ACC112 (cell line): ENCODE data around the gene ATF5.
"Not testable (repeated sequence)": the region's sequence is repeated elsewhere in the genome, so short reads cannot be mapped to it uniquely, and the experiment has no call there.

ENCODE experiments used
- H2AFZ ChIP-seq: fragments of 200-600 bp; sonication (generic); one replicate; pipeline ENCODE4 v1.6.0; 2017; ENCODE audit warnings: antibody characterized with exemption, low read length; ENCODE audit not compliant: unreplicated experiment
- H3K27ac ChIP-seq: fragments of 200-600 bp; sonication (generic); 2 replicates; pipeline ENCODE4 v1.5.1; 2014; ENCODE audit warnings: low read depth, mild to moderate bottlenecking, antibody characterized with exemption, low read length, moderate library complexity
- H3K27me3 ChIP-seq: fragments of 200-600 bp; sonication (generic); 2 replicates; pipeline ENCODE4 v1.6.1; 2014; ENCODE audit warnings: mild to moderate bottlenecking, antibody characterized with exemption, low read length, moderate library complexity, mixed read lengths; ENCODE audit not compliant: insufficient read depth
- H3K36me3 ChIP-seq: fragments of 200-600 bp; sonication (generic); 2 replicates; pipeline ENCODE4 v1.6.1; 2016; ENCODE audit warnings: mild to moderate bottlenecking, antibody characterized with exemption, low read length, moderate library complexity, mixed read lengths; ENCODE audit not compliant: insufficient read depth
- H3K4me1 ChIP-seq: fragments of 200-600 bp; sonication (generic); one replicate; pipeline ENCODE4 v1.6.1; 2016; ENCODE audit warnings: low read length, mixed read lengths; ENCODE audit not compliant: insufficient read depth, unreplicated experiment, control insufficient read depth
- H3K4me3 ChIP-seq: fragments of 200-600 bp; sonication (generic); 2 replicates; pipeline ENCODE4 v1.5.1; 2014; ENCODE audit warnings: mild to moderate bottlenecking, low read depth, low read length
- H3K79me2 ChIP-seq: fragments of 200-600 bp; sonication (generic); one replicate; pipeline ENCODE4 v1.6.0; 2016; ENCODE audit warnings: low read length; ENCODE audit not compliant: control insufficient read depth, unreplicated experiment, insufficient read depth

Gene ATF5

GRCh38 chr19:49968279-49968922 is 39.4 kb downstream of the ATF5 start:
- Histone ChIP-seq H3K36me3 (no peaks in the 10 kb centered on the region), H3K4me3 (no peak overlapping the region), H3K27ac (no peak overlapping the region), H3K4me1 (no peaks in the 10 kb centered on the region), H3K79me2 (no peaks in the 10 kb centered on the region), H2AFZ (no peak overlapping the region), H3K27me3 (no peaks in the 10 kb centered on the region)

- H3K79me2 ChIP-seq, H3K36me3 ChIP-seq, H3K27me3 ChIP-seq, H3K4me1 ChIP-seq, H3K4me3 ChIP-seq, H3K27ac ChIP-seq, H2AFZ ChIP-seq: not testable (repeated sequence)
These were observed 40.4 kb downstream of the ATF5 start for GRCh38 chr19:49969355-49969754.

- Histone ChIP-seq H2AFZ (no peak overlapping the region), H3K27me3 (no peaks in the 10 kb centered on the region), H3K36me3 (no peaks in the 10 kb centered on the region), H3K27ac (no peak overlapping the region), H3K4me1 (no peaks in the 10 kb centered on the region), H3K79me2 (no peaks in the 10 kb centered on the region), H3K4me3 (no peak overlapping the region)
These were observed 43.0 kb downstream of the ATF5 start for GRCh38 chr19:49971991-49972411.

- Histone ChIP-seq H3K36me3 (no peaks in the 10 kb centered on the region), H3K4me3 (no peak overlapping the region), H3K27me3 (no peaks in the 10 kb centered on the region), H2AFZ (no peak overlapping the region), H3K27ac (no peak overlapping the region), H3K4me1 (no peaks in the 10 kb centered on the region), H3K79me2 (no peaks in the 10 kb centered on the region)
These were observed 43.8 kb downstream of the ATF5 start for GRCh38 chr19:49972841-49973240.

- H3K27ac ChIP-seq, result no peak overlapping the region
- H3K27me3 ChIP-seq, result no peaks in the 10 kb centered on the region
- no peak overlapping the region for H2AFZ ChIP-seq
- H3K79me2 ChIP-seq, result no peaks in the 10 kb centered on the region
- no peaks in the 10 kb centered on the region for H3K4me1 ChIP-seq
- no peaks in the 10 kb centered on the region for H3K36me3 ChIP-seq
- no peak overlapping the region for H3K4me3 ChIP-seq
These were observed 45.0 kb downstream of the ATF5 start for GRCh38 chr19:49973987-49974386.

- Histone ChIP-seq H3K36me3 (no peaks in the 10 kb centered on the region), H3K4me1 (no peaks in the 10 kb centered on the region), H3K27ac (no peak overlapping the region), H3K79me2 (no peaks in the 10 kb centered on the region), H3K27me3 (no peaks in the 10 kb centered on the region), H3K4me3 (no peak overlapping the region), H2AFZ (no peak overlapping the region)
These were observed 46.0 kb downstream of the ATF5 start for GRCh38 chr19:49975051-49975450.

GRCh38 chr19:49976496-49976895 is 47.5 kb downstream of the ATF5 start:
- H3K4me3 ChIP-seq, result no peak overlapping the region
- no peaks in the 10 kb centered on the region for H3K27me3 ChIP-seq
- no peak overlapping the region for H3K27ac ChIP-seq
- no peaks in the 10 kb centered on the region for H3K79me2 ChIP-seq
- H2AFZ ChIP-seq, result no peak overlapping the region
- H3K4me1 ChIP-seq, result no peaks in the 10 kb centered on the region
- no peaks in the 10 kb centered on the region for H3K36me3 ChIP-seq

GRCh38 chr19:49977076-49977475 is 48.1 kb downstream of the ATF5 start:
- Histone ChIP-seq H3K4me3 (no peak overlapping the region), H3K27me3 (no peaks in the 10 kb centered on the region), H3K4me1 (no peaks in the 10 kb centered on the region), H3K79me2 (no peaks in the 10 kb centered on the region), H2AFZ (no peak overlapping the region), H3K27ac (no peak overlapping the region), H3K36me3 (no peaks in the 10 kb centered on the region)

- Histone ChIP-seq H3K79me2 (no peaks in the 10 kb centered on the region), H3K4me1 (no peaks in the 10 kb centered on the region), H2AFZ (no peak overlapping the region), H3K27ac (no peak overlapping the region), H3K36me3 (no peaks in the 10 kb centered on the region), H3K27me3 (no peaks in the 10 kb centered on the region), H3K4me3 (no peak overlapping the region)
These were observed 48.9 kb downstream of the ATF5 start for GRCh38 chr19:49977881-49978280.

- Histone ChIP-seq H3K4me1 (no peaks in the 10 kb centered on the region), H3K36me3 (no peaks in the 10 kb centered on the region), H2AFZ (no peak overlapping the region), H3K27me3 (no peaks in the 10 kb centered on the region), H3K4me3 (no peak overlapping the region), H3K79me2 (no peaks in the 10 kb centered on the region), H3K27ac (no peak overlapping the region)
These were observed 49.3 kb downstream of the ATF5 start for GRCh38 chr19:49978324-49978723.

GRCh38 chr19:49981603-49982593 is 52.9 kb downstream of the ATF5 start:
- no peaks in the 10 kb centered on the region for H3K27me3 ChIP-seq
- no peaks in the 10 kb centered on the region for H3K36me3 ChIP-seq

More at GRCh38 chr19:49981603-49982593, 52.9 kb downstream of the ATF5 start:
- H3K27ac ChIP-seq, result no peak overlapping the region
- no peak overlapping the region for H3K4me3 ChIP-seq
- H3K4me1 ChIP-seq, result no peaks in the 10 kb centered on the region
- H2AFZ ChIP-seq, result no peak overlapping the region
- no peaks in the 10 kb centered on the region for H3K79me2 ChIP-seq
